ENCODE measurements around the gene ARL15.

The ARL15 gene

DNA sequence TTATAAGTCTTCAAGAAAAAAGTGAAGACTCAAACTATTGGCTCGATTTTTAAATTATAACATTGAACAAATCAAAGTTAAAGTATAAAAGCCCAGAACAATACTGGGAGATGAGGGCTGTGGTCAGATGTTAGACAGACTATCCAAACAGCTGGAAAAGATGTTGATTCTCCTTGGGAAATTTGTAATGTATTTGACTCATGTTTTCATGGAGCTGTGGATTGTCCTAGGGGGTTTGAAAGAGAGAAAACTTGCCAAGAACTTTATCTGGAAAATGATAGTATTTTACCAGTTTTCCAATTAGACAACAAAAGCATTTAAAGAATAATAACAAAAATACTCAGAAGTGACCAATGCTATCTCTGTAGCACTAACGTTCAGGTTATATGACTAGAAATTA lies 339.2 kb downstream of the ARL15 start:
- no peak for DNase-seq

- DNase-seq: no peak
Observed at GRCh38 chr5:53970475-53970874, 339.9 kb downstream of the ARL15 start.

- no peak for DNase-seq
Observed at GRCh38 chr5:53969176-53969730, 341.1 kb downstream of the ARL15 start.

DNA sequence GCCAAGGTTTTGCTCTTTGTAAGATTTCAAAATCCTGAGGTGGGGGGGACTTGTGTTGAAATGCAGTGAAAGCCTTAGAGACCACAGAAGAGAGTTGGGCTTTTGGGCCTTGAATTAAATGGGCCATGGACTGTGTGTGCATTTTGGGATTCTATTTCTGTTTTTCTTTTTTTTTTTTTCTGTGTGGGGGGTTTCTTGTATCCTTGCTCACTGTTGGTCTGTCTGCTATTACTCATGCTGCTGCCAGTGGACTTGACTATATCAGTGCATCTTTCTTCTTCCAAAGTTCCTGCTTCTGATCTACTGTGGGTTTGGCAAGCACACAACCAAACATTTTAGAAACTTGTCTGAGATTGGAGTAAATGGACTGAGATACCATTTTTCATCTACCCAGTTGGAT lies 344.9 kb downstream of the ARL15 start:
- no peak for DNase-seq

- no peak for DNase-seq
Observed at GRCh38 chr5:53963958-53964357, 346.4 kb downstream of the ARL15 start.

- DNase-seq: no peak
Observed at GRCh38 chr5:53962306-53962705, 348.1 kb downstream of the ARL15 start.

DNA sequence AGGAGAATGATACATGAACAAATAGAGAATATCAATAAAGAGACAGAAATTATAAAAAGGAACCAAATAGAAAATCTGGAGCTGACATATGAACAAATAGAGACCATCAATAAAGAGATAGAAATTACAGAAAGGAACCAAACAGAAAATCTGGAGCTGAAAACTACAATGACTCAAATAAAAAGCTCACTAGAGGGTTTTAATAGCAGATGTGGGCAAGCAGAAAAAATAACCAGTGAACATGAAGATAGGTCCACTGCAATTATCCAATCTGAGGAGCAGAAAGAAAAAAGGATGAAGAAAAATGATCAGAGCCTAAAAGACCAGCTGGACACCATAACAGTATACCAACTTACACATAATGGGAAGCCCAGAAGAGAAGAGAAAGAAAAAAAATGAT lies 353.7 kb downstream of the ARL15 start:
- DNase-seq: no peak

DNA sequence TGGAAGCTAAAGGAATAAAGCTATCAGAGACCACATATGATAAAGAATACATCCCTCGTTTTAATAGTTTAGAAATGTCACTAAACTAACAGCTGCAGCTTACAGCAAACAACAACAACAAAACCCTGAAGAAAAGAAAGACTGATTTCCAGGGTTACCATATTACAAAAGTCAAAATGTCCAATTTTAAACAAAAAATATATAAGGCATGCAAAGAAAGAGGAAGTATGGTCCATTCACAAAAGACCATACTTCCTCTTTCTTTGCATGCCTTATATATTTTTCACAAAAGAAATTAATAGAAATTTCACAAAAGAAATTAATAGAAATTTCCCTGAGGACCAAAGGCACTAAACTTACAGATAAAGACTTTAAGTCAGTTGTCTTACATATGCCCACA lies 354.2 kb downstream of the ARL15 start:
- no peak for DNase-seq

GRCh38 chr5:53950621-53951020 lies 359.8 kb downstream of the ARL15 start:
- no peak for DNase-seq

- DNase-seq: no peak
Observed at GRCh38 chr5:53948598-53948997, 361.8 kb downstream of the ARL15 start.

DNA sequence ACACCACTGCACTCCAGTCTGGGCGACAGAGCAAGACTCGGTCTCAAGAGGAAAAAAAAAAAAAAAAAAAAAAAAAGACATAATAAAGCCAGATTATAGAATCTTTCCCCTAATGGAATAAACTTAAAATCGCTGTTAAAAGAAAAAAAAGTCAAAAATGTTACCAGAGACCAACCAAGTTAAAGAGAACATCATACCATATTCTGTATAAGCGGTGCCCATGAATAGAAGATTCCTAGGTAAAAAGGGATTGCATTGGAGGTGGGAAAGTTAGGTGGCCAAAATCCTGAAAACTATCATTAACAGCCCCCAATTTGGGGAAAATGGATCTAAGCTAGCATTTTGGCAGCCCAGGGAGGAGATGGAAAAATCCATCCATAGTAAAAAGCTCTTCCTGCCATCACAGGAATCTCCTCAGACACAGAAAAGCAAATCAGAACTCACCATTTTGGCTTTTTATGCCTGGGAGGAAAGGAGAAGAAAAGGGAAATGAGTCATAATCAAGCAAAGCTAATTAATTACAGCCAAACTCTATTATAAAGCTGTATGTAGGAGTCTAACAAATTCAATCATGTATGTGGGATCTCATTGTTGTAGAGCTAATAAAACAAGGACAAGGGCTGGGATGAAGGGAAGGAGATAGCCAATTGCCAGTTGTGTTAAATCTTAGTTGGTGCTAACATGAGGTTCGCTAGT lies 363.8 kb downstream of the ARL15 start:
- DNase-seq: no peak

DNA sequence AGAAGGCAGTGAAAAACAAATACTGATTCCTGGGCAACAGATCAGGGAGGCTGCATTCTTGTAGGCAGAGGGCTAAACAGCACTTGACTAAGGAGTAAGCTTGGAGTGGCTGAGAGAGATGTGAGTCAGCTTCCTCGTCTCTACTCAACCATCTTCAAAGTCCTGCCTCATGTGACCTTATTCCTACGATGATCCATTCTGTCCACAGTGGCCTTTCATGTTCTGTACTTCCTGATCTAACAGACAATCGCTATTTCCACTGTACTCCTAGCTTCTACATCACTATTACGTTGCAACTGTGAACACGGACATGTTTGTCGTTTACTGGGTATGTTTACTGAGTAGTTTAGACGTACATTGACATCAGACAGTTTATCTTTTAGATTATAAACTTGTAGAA lies 365.4 kb downstream of the ARL15 start:
- DNase-seq: no peak

GRCh38 chr5:53943938-53944337 lies 366.4 kb downstream of the ARL15 start:
- DNase-seq: no peak

DNA sequence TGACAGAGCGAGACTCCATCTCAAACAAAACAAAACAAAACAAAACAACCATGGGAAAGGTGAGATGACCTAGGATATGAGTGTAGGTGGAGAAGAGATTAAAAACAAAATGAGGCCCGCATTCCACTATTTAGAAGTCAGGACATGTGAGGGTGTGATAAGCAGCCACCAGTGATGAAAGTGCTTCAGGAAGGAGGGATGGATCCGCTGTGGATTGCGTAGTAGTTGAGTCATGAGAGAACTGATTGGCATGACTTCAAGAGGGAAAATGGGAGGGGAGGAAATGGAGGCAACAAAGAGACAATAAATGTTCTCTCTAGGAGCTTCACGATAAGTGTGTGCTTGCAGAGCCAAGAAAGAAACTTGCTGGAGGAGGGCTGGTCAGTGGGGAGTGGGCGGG lies 367.6 kb downstream of the ARL15 start:
- no peak for DNase-seq

GRCh38 chr5:53940921-53941320 lies 369.5 kb downstream of the ARL15 start:
- DNase-seq: no peak

GRCh38 chr5:53937467-53937866 lies 372.9 kb downstream of the ARL15 start:
- no peak for DNase-seq

- no peak for DNase-seq
Observed at GRCh38 chr5:53936481-53937352, 373.7 kb downstream of the ARL15 start.

DNA sequence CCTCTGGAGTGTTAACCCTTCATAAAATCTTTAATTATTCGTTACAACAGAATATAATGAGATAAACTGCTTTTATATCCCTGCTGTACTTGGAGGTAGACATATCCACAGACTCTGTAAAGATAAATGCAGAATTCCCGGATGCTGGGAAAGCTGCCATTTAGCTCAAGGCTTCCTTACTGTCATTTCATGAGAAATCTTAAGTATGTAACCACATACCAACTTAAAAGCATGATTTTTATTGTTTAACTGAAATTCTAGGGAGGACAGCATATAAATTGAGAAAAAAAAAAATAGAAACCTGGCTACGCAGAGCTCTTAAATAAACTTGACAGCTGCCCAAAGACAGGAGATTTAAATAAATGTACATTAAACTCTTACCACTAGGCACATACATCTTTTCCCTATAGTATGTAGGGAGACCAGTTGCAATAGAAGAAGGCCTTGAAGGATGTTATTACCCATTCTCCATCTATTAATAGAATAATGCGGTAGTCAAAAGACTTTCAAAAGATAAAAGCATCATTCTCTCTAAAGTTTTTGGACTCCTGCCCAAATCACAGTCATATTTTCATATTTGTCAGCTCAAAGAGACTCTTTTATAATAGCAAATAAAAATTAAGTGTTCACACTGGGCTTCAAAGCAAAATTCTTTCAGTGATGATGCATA lies 376.1 kb downstream of the ARL15 start:
- DNase-seq: no peak

- DNase-seq: no peak
Observed at GRCh38 chr5:53932351-53932750, 378.0 kb downstream of the ARL15 start.

GRCh38 chr5:53930457-53930856 lies 379.9 kb downstream of the ARL15 start:
- no peak for DNase-seq

- DNase-seq: no peak
Observed at GRCh38 chr5:53929570-53929969, 380.8 kb downstream of the ARL15 start.

GRCh38 chr5:53929152-53929551 lies 381.2 kb downstream of the ARL15 start:
- DNase-seq: no peak

GRCh38 chr5:53928641-53929040 lies 381.7 kb downstream of the ARL15 start:
- no peak for DNase-seq

All from activated CD4-positive, alpha-beta T cell treated with anti-CD3 and anti-CD28 coated beads, Interleukin-10, Interleukin-2, amounts not matched to agents 100 ng/mL and 50 ng/mL, durations not matched to agents 16 hours and 8 hours (primary cell).